Panc1 (cell line): Measurements from ENCODE around the gene CNPY4.

Experiments
- CTCF ChIP-seq: fragments of 450-650 bp; IDR thresholded peaks from 2 replicates; pipeline ENCODE4 v1.5.1; 2017; ENCODE audit warnings: mild to moderate bottlenecking
- POLR2AphosphoS5 ChIP-seq: IDR thresholded peaks from 2 replicates; pipeline ENCODE4 v1.6.1; 2012; ENCODE audit warnings: mild to moderate bottlenecking, low read depth, low read length, moderate library complexity

- TF ChIP-seq CTCF: no peak
- TF ChIP-seq POLR2AphosphoS5: peak; percentile 24; the same call in 1 of the 2 replicates
These were observed 26.4 kb upstream of the CNPY4 start for GRCh38 chr7:100093054-100093453.
